ENCODE data around the gene SCGB1A1. TPM values are rescaled to one million over a fixed set of nuclear protein-coding genes. Genes with fewer than 3 reads are reported as not detected.
"Not testable (repeated sequence)": the region's sequence is repeated elsewhere in the genome, so short reads cannot be mapped to it uniquely, and the experiment has no call there.

The SCGB1A1 gene
- total RNA-seq, 4 donors from 2014 or later: not detected

GRCh38 chr11:62444835-62445234 lies 26.0 kb downstream of the SCGB1A1 start:
- Histone ChIP-seq H3K36me3 (no peaks in the 10 kb centered on the region), H3K4me1 (peaks cover 0 to 63% (median 47%) of the 10 kb centered on the region in 4 donors), H3K4me3 (peak overlapping the region in 3 of 4 donors; percentile 17 to 42 (median 41)), H3K9me3 (no peaks in the 10 kb centered on the region), H3K27me3 (no peaks in the 10 kb centered on the region), H3K27ac (peak overlapping the region; percentile 79 to 98 (median 90))
- TF ChIP-seq POLR2A (IDR thresholded peaks at IDR 0.05) (no peak), EP300 (IDR thresholded peaks at IDR 0.05) (no peak), CTCF (IDR thresholded peaks at IDR 0.05) (no peak)
- DNase-seq (ENCODE audit: low spot score in 2 of 2): no peak
- 25 to 35% methylated on average over 9 of the region's 9 CpGs for WGBS, 2 donors

GRCh38 chr11:62445314-62445740 lies 26.5 kb downstream of the SCGB1A1 start:
- Histone ChIP-seq H3K27me3 (no peaks in the 10 kb centered on the region), H3K27ac (peak overlapping the region; percentile 79 to 98 (median 90)), H3K36me3 (no peaks in the 10 kb centered on the region), H3K9me3 (no peaks in the 10 kb centered on the region), H3K4me3 (peak overlapping the region in 1 of 4 donors; percentile 41), H3K4me1 (peaks cover 0 to 58% (median 42%) of the 10 kb centered on the region in 4 donors)
- TF ChIP-seq CTCF (IDR thresholded peaks at IDR 0.05): no peak
- peak in 1 of 2 donors; percentile 36 for TF ChIP-seq EP300 (IDR thresholded peaks at IDR 0.05)
- TF ChIP-seq POLR2A (IDR thresholded peaks at IDR 0.05): no peak
- DNase-seq (ENCODE audit: low spot score in 2 of 2): peak in 1 of 2 donors; percentile 43
- WGBS, 2 donors: 35 to 49% methylated on average over 5 of the region's 5 CpGs

GRCh38 chr11:62446091-62446490 lies 27.3 kb downstream of the SCGB1A1 start:
- no peak for DNase-seq (ENCODE audit: low spot score in 2 of 2)

GRCh38 chr11:62449451-62449851 lies 30.6 kb downstream of the SCGB1A1 start:
- H3K4me1 ChIP-seq: peaks cover 0 to 33% (median 21%) of the 10 kb centered on the region in 4 donors
- H3K27ac ChIP-seq: no peak overlapping the region
- H3K4me3 ChIP-seq: no peak overlapping the region
- DNase-seq (ENCODE audit: low spot score in 2 of 2): no peak
- WGBS, 2 donors: 81 to 84% methylated on average over 9 of the region's 9 CpGs
- H3K36me3 ChIP-seq: no peaks in the 10 kb centered on the region
- no peaks in the 10 kb centered on the region for H3K9me3 ChIP-seq
- TF ChIP-seq EP300 (IDR thresholded peaks at IDR 0.05): no peak
- TF ChIP-seq CTCF (IDR thresholded peaks at IDR 0.05): no peak
- no peak for TF ChIP-seq POLR2A (IDR thresholded peaks at IDR 0.05)
- H3K27me3 ChIP-seq: no peaks in the 10 kb centered on the region

More at GRCh38 chr11:62446091-62446490, 27.3 kb downstream of the SCGB1A1 start:
- Histone ChIP-seq H3K27ac (peak overlapping the region in 3 of 4 donors; percentile 79 to 98 (median 92)), H3K27me3 (no peaks in the 10 kb centered on the region), H3K9me3 (no peaks in the 10 kb centered on the region), H3K4me1 (peaks cover 0 to 52% (median 36%) of the 10 kb centered on the region in 4 donors), H3K36me3 (no peaks in the 10 kb centered on the region), H3K4me3 (no peak overlapping the region)
- TF ChIP-seq EP300 (IDR thresholded peaks at IDR 0.05) (no peak), CTCF (IDR thresholded peaks at IDR 0.05) (no peak), POLR2A (IDR thresholded peaks at IDR 0.05) (no peak)
- 60 to 61% methylated on average over 5 of the region's 5 CpGs for WGBS, 2 donors

- H3K4me3 ChIP-seq; H3K27ac ChIP-seq; H3K9me3 ChIP-seq; DNase-seq (ENCODE audit: low spot score in 2 of 2); H3K36me3 ChIP-seq; H3K27me3 ChIP-seq: not testable (repeated sequence)
- H3K4me1 ChIP-seq: peaks cover 0 to 28% (median 17%) of the 10 kb centered on the region in 4 donors
- WGBS, 2 donors: 79 to 89% methylated on average over 7 of the region's 7 CpGs
These were observed 31.1 kb downstream of the SCGB1A1 start for GRCh38 chr11:62449912-62450311.

Measured in tibial nerve (tissue), 4 donors.